SW 1271 (cell line): ENCODE measurements around the gene RRP1.
"Not testable (repeated sequence)": the region's sequence is repeated elsewhere in the genome, so short reads cannot be mapped to it uniquely, and the experiment has no call there.

Experiments used
- DNase-seq, 2 experiments: peaks; one replicate each; lab custom pipeline; 2025; lab: John Stamatoyannopoulos, UW

RRP1 gene

GRCh38 chr21:43817157-43818086, 28.0 kb downstream of the RRP1 start:
- no peak for DNase-seq

- DNase-seq, result no peak
These were observed 29.3 kb downstream of the RRP1 start for GRCh38 chr21:43818685-43819084.

GRCh38 chr21:43819511-43820405, 30.4 kb downstream of the RRP1 start:
- no peak for DNase-seq

- no peak for DNase-seq
These were observed 31.1 kb downstream of the RRP1 start for GRCh38 chr21:43820466-43820865.

GRCh38 chr21:43822166-43822565, 32.8 kb downstream of the RRP1 start:
- not testable (repeated sequence) for DNase-seq

- DNase-seq, result not testable (repeated sequence)
These were observed 33.4 kb downstream of the RRP1 start for GRCh38 chr21:43822741-43823140.

- DNase-seq, result no peak
These were observed 35.2 kb downstream of the RRP1 start for GRCh38 chr21:43824333-43825241.

GRCh38 chr21:43825242-43825935, 36.0 kb downstream of the RRP1 start:
- no peak for DNase-seq

- DNase-seq, result no peak
These were observed 36.7 kb downstream of the RRP1 start for GRCh38 chr21:43825936-43826622.

- no peak for DNase-seq
These were observed 37.2 kb downstream of the RRP1 start for GRCh38 chr21:43826623-43826974.

- no peak for DNase-seq
These were observed 37.7 kb downstream of the RRP1 start for GRCh38 chr21:43827015-43827611.

GRCh38 chr21:43829161-43829560, 39.8 kb downstream of the RRP1 start:
- no peak for DNase-seq

- no peak for DNase-seq
These were observed 40.3 kb downstream of the RRP1 start for GRCh38 chr21:43829575-43830119.

GRCh38 chr21:43832158-43832550, 42.8 kb downstream of the RRP1 start:
- no peak for DNase-seq

- DNase-seq, result no peak
These were observed 43.3 kb downstream of the RRP1 start for GRCh38 chr21:43832648-43833047.

GRCh38 chr21:43834146-43834905, 44.9 kb downstream of the RRP1 start:
- DNase-seq, result no peak

- DNase-seq, result no peak
These were observed 45.7 kb downstream of the RRP1 start for GRCh38 chr21:43835050-43835449.

GRCh38 chr21:43835861-43836260, 46.5 kb downstream of the RRP1 start:
- DNase-seq, result no peak

GRCh38 chr21:43836616-43837015, 47.2 kb downstream of the RRP1 start:
- no peak for DNase-seq
